HTERT RPE-1 (cell line): Measurements from ENCODE around the gene SLC27A4.

ENCODE experiments used
- in situ Hi-C: fragments of 300-500 bp; cut with MboI; formaldehyde crosslinking; loops from 4 replicates; pipeline ENCODE4 v1.14.3; 2020; ENCODE audit warnings: low sequenced_read_pairs

The SLC27A4 gene

DNA sequence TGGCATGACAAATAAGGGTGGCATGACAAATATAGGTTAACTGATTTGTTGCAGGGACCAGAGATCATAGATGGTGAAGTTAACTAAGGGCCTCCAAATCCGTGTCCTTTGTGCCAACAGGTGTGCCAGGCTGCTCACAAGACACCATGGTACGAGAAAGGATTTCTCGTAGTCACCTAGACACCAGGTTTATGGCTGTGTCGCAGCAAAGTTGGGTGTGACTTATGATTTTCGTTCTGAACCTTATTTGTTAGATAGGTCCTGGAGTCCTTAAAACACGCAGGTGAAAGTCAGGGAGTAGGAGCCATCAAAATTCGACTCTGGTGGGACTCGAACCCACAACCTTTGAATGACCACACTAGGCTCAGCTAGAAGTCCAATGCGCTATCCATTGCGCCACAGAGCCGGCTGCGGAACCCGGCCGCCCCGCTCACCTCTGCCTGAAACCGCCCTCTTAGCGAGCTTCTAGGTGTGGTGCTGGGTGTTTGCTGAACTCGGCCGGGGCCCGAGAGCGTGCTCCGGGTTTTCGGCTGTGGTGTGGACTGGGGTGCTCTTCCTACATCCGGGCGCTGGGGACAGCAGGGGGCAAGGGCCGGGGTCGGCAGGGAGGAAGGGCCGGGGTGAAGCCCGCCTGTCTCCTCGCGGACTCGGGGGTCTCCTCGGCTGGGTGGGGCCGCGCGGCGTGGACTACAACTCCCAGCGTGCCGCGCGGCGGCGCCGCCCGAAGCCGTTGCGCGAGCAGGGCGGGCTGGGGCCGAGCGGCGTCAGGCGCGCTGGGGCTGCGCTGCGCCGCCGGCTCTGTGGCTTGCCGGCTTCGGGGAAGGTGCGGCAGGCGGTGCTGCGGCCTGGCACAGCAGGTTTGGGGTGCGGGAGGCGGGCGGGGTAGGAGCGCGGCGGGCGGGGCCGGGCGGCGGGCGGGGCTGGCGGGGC, at the start of gene SLC27A4:
TSS of gene SLC27A4 (plus strand) at position 767 of the 930 bp plus-strand sequence. CDS start 2,606 bp downstream, outside the sequence.
- in situ Hi-C loops = no loop called here

DNA sequence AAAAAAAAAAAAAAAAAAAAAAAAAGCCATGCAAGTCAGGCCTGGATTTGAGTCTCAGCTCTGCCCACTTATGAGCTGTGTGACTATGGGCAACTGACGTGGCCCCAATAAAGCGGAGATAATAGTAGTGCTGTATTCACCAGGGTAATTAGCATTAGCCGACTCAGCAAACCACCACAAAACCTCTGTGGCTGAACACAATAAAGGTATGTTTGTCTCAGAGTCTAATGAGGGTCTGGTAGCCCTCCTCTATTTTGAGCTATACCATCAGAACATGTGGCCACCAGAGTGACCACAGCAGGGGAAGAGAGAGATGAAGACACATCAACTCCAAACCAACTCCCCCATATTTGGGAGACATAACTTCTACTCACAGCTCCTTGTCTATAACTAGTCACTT, 48.3 kb upstream of the SLC27A4 start:
- in situ Hi-C loops = no loop called here

DNA sequence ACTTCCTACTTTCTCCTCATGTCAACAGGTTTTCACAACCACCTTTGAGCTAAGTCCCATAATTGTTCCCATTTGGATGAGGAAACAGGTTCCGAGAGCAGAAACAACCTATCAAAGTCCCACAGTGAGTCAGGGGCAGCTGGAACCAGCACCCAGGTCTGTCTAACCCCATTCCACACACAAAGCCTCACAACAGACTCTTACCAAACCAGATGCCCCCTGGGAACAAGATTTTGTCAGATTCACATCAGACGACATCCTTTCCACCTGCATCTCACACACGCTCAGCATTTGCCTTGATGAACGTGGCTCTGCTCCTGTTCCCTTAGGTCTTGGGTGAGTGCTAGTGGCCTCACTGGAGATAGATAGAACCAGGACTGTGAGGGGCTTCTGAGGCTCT, 47.2 kb upstream of the SLC27A4 start:
- in situ Hi-C loops = no loop called here

DNA sequence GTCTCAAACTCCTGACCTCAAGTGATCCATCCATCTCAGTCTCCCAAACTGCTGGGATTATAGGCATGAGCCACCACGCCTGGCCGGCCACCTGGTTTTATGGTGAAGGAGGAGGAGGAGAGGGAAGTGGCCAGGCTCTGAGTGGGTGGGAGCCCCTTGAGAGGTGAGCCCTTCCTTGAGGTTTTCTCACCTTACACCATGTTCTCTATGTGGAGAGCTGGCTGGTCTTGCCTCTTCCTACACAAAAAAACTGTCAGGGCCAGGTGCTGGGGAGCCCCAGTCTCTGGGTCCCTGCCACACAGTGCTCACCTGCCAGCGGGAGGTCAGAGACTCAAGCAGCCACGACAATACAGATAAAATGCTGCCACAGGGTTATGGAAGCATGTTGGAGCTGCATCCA, 46.2 kb upstream of the SLC27A4 start:
- in situ Hi-C loops = no loop called here

DNA sequence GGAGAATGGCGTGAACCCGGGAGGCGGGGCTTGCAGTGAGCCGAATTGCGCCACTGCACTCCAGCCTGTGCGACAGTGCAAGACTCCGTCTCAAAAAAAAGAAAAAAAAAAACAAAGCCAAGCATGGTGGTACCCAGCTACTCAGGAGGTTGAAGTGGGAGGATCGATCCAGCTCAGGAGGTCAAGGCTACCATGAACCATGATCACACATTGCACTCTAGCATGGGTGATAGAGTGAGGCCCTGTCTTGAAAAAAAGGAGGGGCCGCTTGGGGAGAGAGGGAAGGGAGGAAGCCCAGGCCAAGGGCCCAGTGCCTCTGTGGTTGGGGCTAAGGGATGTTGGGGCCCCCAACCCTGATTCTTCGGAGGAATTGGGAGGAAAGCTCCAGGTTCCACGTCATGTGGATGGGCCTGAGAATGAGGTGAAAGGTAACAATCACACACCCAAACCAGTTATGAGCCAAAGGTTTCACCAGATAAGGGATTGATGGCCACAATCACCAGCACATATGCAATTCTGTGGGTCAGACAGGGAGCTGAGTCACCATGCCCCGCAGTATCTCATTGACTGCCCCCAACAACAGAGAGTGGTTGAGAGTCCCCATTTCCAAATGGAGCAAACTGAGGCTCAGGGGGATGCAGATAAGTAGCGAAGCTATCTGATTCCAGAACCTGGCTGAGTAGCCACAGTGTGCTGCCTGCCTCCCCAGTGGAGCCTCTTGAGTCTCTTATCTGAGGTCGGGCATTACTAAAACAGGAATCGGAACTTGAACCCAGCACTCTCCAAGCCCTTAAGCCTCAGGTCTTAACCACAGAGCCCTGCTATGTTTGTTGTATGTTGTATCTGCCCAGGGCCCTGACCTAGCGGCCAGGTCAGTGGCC, 43.7 kb upstream of the SLC27A4 start:
- in situ Hi-C loops = no loop called here

DNA sequence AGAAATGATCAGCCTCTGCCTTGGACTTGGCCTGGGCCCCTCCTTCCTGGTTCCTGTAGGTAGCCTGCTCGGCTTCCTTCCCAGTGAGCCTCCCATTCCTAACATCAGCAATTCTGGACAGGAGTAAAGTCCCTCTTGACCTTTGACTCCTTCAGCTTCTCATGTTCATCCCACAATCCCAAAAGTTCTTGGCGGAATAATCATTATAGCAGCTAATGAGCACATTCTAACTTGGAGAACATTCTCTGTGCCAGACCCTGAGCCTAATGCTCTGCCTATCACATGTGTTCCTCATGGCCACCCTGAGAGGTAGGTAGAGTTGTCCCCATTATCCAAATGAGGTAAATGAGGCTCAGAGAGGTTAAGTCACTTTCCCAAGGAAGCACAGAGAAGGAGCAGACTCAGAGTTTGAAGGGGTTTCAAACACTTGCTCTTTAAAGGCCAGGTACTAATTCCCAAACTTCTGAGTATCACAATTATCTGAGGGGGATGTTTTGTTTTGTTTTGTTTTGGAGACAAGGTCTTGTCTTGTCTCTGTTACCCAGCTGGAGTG, 43.0 kb upstream of the SLC27A4 start:
- in situ Hi-C loops = no loop called here

DNA sequence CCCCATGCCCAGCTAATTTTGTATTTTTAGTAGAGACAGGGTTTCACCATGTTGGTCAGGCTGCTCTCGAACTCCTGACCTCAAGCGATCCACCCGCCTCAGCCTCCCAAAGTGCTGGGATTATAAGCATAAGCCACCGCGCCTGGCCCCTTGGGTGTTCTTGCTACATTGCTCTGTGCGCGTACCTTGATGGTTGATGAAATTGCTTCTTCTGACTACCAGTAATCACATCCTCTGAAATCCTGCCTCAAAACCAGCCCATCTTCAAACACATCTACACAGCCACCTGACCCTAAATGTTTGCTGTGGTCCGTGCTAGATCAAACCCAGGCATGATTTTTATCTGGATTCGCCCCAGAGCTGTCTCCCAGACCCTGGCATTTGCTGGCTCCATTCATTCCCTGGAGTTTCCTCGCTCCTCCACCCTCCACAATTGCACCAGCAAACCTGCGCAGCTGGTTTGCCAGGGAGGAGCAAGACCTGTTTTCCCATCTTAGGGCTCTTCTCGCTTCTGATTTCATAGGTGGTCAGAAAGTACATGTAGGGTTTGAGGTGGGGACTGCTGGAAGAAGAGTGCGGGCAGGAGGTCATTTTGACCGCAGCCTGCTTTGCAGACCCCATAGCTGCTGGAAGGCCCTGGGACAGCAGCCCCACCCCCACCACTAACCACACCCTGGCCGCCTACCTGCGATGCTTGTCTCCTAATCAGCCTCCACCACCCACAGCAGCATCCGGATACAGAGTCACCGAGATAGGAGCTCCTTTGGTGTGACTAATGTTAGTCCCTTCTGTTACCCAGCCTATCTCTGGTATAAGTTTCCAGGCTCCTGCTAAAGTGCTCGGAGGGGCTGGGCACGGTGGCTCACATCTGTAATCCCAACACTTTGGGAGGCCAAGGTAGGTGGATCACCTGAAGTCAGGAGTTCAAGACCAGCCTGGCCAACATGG, 41.5 kb upstream of the SLC27A4 start:
- in situ Hi-C loops = no loop called here

DNA sequence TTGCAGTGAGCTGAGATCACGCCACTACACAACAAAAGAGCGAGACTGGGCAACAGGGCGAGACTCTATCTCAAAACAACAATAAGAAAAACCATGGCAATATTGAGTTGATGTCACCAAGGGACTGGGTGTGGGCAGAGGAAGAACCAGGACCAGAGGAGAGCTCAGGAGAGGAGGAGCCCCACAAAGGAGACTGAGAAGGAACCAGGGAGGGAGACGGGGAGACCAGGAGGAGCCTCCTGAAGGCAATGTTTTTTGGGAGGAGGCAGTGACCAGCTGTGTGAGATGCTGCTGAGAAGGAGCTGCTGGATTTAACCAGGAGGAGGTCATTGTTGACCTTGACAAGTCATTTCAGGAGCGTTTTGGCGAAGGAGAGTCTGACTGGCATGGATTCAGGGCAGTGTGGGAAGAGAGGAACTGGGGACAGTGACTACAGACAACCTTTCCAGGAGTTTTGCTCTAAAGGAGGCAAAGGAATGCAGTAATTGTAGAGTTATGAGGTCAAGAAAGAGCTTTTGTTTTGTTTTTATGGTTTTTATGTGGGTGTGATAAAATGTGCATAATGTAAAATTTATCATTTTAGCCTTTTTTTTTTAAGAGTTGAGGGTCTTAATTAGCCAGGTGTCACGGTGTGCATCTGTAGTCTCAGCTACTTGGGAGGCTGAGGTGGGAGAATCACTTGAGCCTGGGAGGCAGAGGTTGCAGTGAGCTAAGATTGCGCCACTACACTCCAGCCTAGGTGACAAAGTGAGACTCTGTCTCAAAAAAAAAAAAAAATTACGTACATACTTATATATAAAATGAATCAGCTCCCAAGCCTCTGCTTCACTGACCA, 36.0 kb upstream of the SLC27A4 start:
- in situ Hi-C loops = no loop called here

DNA sequence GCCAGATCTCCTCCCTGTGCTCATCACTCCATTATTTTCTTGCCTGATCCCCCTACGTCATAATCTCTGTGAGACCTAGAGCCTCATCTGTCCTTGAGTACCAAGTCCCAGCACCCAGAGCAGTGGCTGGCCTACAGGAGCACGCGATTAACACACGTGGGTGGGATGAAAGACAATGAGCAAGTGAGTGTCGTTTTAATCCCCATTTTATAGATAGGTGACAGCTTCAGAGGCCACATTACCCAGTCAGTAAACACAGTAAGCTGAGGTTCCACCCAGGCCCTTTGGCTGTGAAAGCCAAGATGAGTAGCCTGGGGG, 35.4 kb upstream of the SLC27A4 start:
- in situ Hi-C loops = no loop called here

DNA sequence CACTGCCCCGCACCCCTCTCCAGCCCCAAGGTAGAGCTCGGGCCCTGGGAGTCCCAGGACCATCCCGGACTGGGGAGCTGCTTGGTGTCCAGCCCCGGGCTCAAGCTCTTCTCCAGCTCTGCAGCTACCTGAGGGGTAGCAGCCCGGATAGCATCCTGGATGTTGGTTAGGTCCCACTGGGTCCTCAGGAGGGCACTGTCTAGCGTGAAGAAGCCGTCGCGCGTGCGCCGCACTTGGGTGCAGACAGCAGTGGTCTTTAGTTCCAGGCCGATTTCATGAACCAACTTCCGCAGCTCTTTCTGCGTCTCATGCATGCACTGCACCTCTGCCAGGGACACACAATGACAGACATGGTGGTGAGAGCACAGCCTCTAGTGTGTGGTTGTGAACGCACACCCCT, 30.8 kb upstream of the SLC27A4 start:
- in situ Hi-C loops = no loop called here

DNA sequence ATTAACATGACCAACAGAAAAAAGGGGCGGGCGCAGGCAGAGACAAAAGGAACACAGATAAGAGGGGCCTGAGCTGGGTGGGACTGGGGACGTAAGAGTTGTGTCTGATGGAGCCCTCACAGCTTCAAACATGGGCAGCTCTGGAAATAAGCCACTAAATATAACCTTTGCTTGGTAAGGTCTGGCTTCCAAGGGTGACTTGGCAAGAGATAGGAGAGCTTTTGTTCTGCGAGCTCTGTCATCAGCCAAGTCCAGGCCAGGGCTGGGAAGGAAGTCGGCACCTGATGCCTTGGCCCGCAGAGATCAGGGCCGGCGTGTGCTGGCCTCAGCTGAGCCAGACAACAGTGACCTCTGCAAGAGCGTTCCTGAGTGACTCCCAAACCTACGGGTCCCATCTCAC, 29.9 kb upstream of the SLC27A4 start:
- in situ Hi-C loops = no loop called here

DNA sequence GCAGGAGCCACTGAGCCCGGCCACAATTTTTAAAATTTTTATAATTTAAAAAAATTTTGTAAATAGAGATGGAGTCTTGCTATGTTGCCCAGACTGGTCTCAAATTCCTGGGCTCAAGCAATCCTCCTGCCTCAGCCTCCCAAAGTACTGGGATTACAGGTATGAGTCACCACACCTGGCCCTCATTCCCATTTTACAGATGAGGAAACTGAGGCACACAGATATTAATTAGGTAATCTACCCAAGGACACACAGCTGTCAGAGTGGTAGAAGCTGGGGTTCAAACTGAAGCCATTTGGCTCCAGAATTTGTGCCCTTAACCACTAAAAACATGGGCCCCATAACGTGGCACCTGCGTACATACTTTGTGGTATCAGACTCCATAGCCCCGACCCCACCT, 25.6 kb upstream of the SLC27A4 start:
- in situ Hi-C loops = no loop called here

DNA sequence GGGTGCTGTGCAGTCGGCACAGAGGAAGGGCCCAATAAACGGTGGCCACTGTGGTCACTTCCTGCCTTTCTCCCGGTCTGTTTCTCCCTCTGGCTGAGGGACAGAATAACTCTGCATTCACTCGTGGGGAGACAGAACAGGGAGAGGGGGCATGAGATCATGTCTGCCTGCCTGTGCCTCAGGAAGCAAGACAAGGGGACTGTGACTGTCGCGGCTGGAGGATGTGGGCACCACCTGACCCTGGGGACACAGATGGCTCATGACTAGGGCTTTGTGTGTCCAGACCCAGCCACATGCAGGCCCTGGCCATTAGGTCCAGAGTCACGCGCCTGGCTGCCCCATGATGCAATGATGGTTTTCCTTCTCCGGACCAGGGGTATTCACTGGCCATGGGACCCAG, 23.9 kb upstream of the SLC27A4 start:
- in situ Hi-C loops = no loop called here

DNA sequence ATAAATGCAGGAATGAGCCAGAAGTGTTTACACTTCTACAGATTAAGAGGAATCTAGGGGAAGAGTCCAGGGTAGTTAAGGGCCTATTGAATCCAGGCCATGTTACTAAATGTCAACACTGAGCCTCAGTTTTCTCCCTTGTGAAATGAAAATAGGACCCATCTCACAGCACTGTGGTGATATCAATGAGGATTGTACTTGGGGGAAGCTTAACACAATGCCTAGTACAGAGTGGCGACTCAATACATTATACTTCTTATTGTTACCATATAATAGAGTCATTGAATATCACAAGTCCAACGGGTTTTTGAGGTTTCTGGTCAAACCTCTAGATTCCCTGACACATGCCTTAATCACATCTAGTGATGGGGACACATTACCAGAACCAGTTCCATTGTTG, 22.7 kb upstream of the SLC27A4 start:
- in situ Hi-C loops = no loop called here

DNA sequence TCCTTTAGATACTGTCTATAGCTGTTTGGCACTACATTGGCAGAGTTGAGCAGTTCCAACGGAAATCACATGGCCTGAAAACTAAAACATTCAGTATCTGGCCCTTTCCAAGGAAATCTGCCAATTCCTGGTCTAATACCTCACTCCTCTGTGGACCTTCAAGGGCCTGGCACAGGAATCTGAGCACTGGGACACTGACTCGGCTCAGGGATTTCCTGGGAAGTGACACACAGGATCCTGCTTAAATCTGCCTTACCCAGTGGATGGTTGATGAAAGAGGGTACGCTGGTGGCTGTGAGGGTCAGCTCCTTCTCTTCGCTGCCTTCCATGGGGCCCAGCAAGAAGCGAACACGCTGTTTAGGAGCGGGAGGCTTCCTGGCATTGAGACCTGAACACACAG, 19.0 kb upstream of the SLC27A4 start:
- in situ Hi-C loops = no loop called here

DNA sequence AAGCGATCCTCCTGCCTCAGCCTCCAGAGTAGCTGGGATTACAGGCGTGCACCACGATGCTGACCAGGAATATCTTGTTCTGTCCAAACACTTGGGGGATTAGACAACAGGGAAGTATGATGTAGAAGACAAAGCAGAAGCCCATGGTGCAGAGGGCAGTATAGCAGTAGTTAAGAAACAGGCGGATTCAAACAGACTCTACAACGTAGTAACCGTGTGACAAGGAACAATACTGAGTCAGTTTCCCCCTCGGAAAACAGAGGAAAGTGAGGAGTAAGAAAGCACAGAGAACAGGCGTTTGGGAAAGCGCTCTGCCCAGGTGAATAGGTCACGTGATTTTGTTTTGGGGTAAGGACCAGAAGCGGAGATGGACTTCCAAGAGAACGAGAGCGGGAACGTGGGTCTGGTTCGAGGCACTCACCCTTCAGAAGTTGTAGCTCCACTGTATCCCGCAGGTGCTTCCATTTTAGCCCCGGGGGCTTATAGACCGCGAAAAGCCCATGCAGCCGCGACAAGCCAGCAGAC, 18.4 kb upstream of the SLC27A4 start:
- in situ Hi-C loops = no loop called here

DNA sequence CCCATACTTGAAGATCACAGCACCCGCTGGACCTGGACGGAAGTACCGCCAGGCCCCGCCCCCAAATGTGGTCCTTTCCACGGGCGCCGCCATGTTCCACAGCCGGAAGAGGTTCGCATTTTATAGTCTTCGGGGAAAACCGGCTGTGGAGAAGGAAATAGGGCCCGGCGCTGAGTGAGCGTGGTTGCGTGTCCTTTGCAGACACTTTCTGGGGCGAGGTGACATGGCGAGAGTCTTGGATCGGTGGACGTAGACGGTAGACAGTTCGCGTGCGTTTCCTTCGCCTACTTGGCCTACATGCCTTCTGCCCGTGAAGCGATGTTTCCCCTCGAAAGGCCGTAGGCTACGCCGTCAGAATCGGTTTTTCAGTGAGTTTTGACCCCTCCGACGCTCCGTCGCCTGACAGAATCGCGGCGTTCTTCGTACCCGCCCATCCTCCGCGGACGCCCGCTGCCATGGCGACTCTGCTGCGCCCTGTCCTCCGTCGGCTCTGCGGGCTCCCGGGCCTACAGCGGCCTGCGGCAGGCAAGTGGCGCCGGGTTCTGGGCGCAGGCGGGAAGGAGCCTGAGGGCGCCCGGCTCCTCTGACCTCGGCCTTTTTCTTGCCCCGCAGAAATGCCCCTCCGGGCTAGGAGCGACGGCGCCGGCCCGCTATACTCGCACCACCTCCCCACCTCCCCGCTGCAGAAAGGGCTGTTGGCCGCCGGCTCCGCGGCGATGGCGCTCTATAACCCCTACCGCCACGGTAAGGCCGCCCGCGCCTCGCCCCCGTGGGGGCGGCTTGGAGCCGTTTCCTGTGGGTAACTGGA, 17.7 kb upstream of the SLC27A4 start, which contains the start of the genes COQ4 and TRUB2:
TSS of gene COQ4 (plus strand) at position 436 of the 808 bp plus-strand sequence. CDS start at position 456, 20 bp downstream.
TSS of gene TRUB2 (minus strand) at position 44 of the 808 bp plus-strand sequence. CDS start at position 5, 39 bp downstream.
- in situ Hi-C loops = no loop called here

DNA sequence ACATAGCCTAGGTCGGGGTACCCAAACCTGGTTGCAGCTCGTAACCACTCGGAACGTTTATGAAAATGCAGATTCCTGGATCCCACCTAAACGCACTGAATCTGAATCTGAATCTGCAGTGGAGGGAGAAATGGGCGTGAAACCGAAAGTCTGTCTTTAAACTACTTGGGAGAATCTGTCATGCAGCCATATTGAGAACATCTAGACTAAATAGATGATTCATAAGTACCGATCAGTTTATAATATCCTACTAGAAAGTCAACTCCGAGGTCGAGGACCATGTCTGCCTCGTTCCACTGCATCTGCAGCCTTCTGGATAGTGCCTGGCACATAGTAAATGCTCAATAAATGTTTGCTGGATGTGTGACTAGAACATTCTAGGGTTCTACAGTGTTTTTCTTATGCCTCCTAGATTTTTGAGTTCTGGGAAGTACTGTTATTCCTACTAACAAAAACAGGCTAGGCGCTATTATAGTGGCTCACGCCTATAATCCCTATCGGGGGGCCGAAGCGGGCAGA, 17.1 kb upstream of the SLC27A4 start:
- in situ Hi-C loops = no loop called here
